Gastrocnemius medialis (tissue), 4 donors: ENCODE results near the gene PLXDC2. TPM values are rescaled to one million over a fixed set of nuclear protein-coding genes. Genes with fewer than 3 reads are reported as not detected.
"Not testable (repeated sequence)": the region's sequence is repeated elsewhere in the genome, so short reads cannot be mapped to it uniquely, and the experiment has no call there.

Experiments
- ATAC-seq, 2 donors: fragments of 150-250 bp; one replicate each; pipeline ENCODE4 v1.9.1; 2016
- DNase-seq, 2 donors: peaks; one replicate each; pipeline ENCODE4 v3.0.0-alpha.2; 2019
- H3K27ac ChIP-seq, 4 donors: fragments of 200-600 bp; sonication (generic); 1 replicate in 1 of 4; 2 replicates in 3 of 4; pipeline ENCODE4 v1.5.1; 2016 to 2018; ENCODE audit warnings: mild to moderate bottlenecking in 2 of 4, moderate library complexity in 1 of 4
- H3K27me3 ChIP-seq, 3 donors: fragments of 200-600 bp; sonication (generic) in 2 of 3; 1 replicate in 1 of 3; 2 replicates in 2 of 3; pipeline versions ENCODE4 v1.5.1 to v1.6.0; 2016 to 2019; ENCODE audit warnings: mild to moderate bottlenecking in 1 of 3, moderate library complexity in 1 of 3
- H3K36me3 ChIP-seq, 2 donors: fragments of 200-600 bp; sonication (generic) in 1 of 2; one replicate each; pipeline ENCODE4 v1.5.1; 2017 to 2018
- H3K4me1 ChIP-seq, 2 donors: fragments of 200-600 bp; sonication (generic) in 1 of 2; one replicate each; pipeline ENCODE4 v1.5.1; 2016 to 2017; ENCODE audit warnings: mild to moderate bottlenecking in 2 of 2
- H3K4me3 ChIP-seq, 4 donors: fragments of 200-600 bp; sonication (generic) in 3 of 4; 1 replicate in 1 of 4; 2 replicates in 3 of 4; pipeline ENCODE4 v1.5.1; 2016 to 2019; ENCODE audit warnings: mild to moderate bottlenecking in 2 of 4
- H3K9me3 ChIP-seq, 3 donors: fragments of 200-600 bp; sonication (generic) in 2 of 3; 1 replicate in 1 of 3; 2 replicates in 2 of 3; pipeline ENCODE4 v1.5.1; 2016 to 2019
- POLR2A ChIP-seq, 2 donors: fragments of 450-650 bp; IDR thresholded peaks; one replicate each; pipeline ENCODE4 v1.6.1; 2017; ENCODE audit warnings: antibody characterized with exemption in 2 of 2, mild to moderate bottlenecking in 2 of 2, moderate library complexity in 2 of 2
- in situ Hi-C, 4 donors: fragments of 200-750 bp; cut with MboI; loops; one replicate each; pipeline versions ENCODE4 v1.15.0 to v1.8.0; 2017; ENCODE audit warnings: low sequenced_read_pairs in 4 of 4
- intact Hi-C: fragments of 100-400 bp; cut with DNase I; formaldehyde crosslinking; loops from one replicate; pipeline ENCODE4 v1.15.1; 2023; ENCODE audit warnings: low total_unique reads
- total RNA-seq, 4 donors: library from RNA; depleted of rRNA; stranded (reverse); fragments of >200 nt; gene quantifications; one replicate each; pipeline versions ENCODE4 v1.1.0 to v1.2.3, GENCODE V29; 2016
- TF ChIP-seq, protein P1 (sequence below), 5 experiments: fragments of 450-650 bp in 3 of 5; fragments of 200-600 bp in 2 of 5; sonication (generic) in 2 of 5; IDR thresholded peaks in 4 of 5; conservative IDR thresholded peaks in 1 of 5; 1 replicate in 4 of 5; 2 replicates in 1 of 5; pipeline ENCODE4 v1.5.1; 2016 to 2019; ENCODE audit warnings: antibody characterized with exemption in 5 of 5, mild to moderate bottlenecking in 3 of 5, moderate library complexity in 3 of 5

The PLXDC2 gene
- total RNA-seq, 4 donors from 2014 or later = 13.9 to 19.6 (median 15.0) TPM

- Histone ChIP-seq H3K27me3 (no peaks in the 10 kb centered on the region), H3K4me1 (peaks cover 0 to 7% of the 10 kb centered on the region in 2 donors), H3K9me3 (no peaks in the 10 kb centered on the region), H3K36me3 (no peaks in the 10 kb centered on the region), H3K27ac (no peak overlapping the region), H3K4me3 (no peak overlapping the region)
- ATAC-seq (no peak), DNase-seq (no peak)
- TF ChIP-seq, protein P1, sequence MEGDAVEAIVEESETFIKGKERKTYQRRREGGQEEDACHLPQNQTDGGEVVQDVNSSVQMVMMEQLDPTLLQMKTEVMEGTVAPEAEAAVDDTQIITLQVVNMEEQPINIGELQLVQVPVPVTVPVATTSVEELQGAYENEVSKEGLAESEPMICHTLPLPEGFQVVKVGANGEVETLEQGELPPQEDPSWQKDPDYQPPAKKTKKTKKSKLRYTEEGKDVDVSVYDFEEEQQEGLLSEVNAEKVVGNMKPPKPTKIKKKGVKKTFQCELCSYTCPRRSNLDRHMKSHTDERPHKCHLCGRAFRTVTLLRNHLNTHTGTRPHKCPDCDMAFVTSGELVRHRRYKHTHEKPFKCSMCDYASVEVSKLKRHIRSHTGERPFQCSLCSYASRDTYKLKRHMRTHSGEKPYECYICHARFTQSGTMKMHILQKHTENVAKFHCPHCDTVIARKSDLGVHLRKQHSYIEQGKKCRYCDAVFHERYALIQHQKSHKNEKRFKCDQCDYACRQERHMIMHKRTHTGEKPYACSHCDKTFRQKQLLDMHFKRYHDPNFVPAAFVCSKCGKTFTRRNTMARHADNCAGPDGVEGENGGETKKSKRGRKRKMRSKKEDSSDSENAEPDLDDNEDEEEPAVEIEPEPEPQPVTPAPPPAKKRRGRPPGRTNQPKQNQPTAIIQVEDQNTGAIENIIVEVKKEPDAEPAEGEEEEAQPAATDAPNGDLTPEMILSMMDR (IDR thresholded peaks at IDR 0.05 in 4 of 5, conservative IDR thresholded peaks at IDR 0.05 in 1 of 5) = no peak
- TF ChIP-seq POLR2A (IDR thresholded peaks at IDR 0.05) = no peak
- intact Hi-C loops = no loop called here
- in situ Hi-C loops = no loop called here
Measured at GRCh38 chr10:19993714-19994315, 177.6 kb downstream of the PLXDC2 start.

- in situ Hi-C loops (no loop called here), intact Hi-C loops (no loop called here)
- peak overlapping the region in 2 of 4 donors; percentile 15 to 22 for H3K27ac ChIP-seq
- ATAC-seq = no peak
- no peaks in the 10 kb centered on the region for H3K27me3 ChIP-seq
- peaks cover 0 to 19% of the 10 kb centered on the region in 2 donors for H3K4me1 ChIP-seq
- no peaks in the 10 kb centered on the region for H3K36me3 ChIP-seq
- no peak overlapping the region for H3K4me3 ChIP-seq
- TF ChIP-seq, protein P1 (IDR thresholded peaks at IDR 0.05 in 4 of 5, conservative IDR thresholded peaks at IDR 0.05 in 1 of 5) = no peak
- no peak for TF ChIP-seq POLR2A (IDR thresholded peaks at IDR 0.05)
- no peak for DNase-seq
- H3K9me3 ChIP-seq = no peaks in the 10 kb centered on the region
Measured at GRCh38 chr10:19998482-19998881, 182.2 kb downstream of the PLXDC2 start.

GRCh38 chr10:19999431-19999830 is 183.2 kb downstream of the PLXDC2 start:
- Histone ChIP-seq H3K27me3 (no peaks in the 10 kb centered on the region), H3K9me3 (no peaks in the 10 kb centered on the region), H3K4me3 (no peak overlapping the region), H3K27ac (peak overlapping the region in 1 of 4 donors; percentile 15), H3K4me1 (peaks cover 7 to 26% of the 10 kb centered on the region in 2 donors), H3K36me3 (no peaks in the 10 kb centered on the region)
- ATAC-seq = no peak
- in situ Hi-C loops (no loop called here), intact Hi-C loops (no loop called here)
- no peak for DNase-seq
- TF ChIP-seq POLR2A (IDR thresholded peaks at IDR 0.05) = no peak
- TF ChIP-seq, protein P1 (IDR thresholded peaks at IDR 0.05 in 4 of 5, conservative IDR thresholded peaks at IDR 0.05 in 1 of 5) = no peak

DNA sequence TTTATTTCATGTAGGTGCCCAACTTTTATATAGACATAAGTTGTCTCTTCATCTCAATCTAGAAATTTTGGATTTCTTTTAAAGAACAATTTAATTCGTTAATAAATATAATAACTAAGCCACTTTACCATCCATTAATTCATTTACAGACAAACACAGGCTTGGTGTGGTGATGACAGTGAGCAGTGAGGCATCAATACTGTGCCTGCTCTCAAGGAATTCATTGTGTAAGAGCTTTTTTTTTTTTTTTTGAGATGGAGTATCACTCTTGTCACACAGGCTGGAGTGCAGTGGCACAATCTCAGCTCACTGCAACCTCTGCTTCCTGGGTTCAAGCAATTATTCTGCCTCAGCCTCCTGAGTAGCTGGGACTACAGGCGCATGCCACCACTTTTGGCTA is 185.8 kb downstream of the PLXDC2 start:
- Histone ChIP-seq H3K4me1 (peaks cover 9 to 27% of the 10 kb centered on the region in 2 donors), H3K27ac (peak overlapping the region; percentile 44 to 72 (median 62))
- intact Hi-C loops = loop anchor here (2.0 kb wide), 1 partner anchor 183 kb away; no protein-coding TSS in a partner anchor
- ATAC-seq, H3K9me3 ChIP-seq, in situ Hi-C loops, H3K27me3 ChIP-seq, H3K36me3 ChIP-seq, DNase-seq, H3K4me3 ChIP-seq: not testable (repeated sequence)

GRCh38 chr10:20002657-20003056 is 186.4 kb downstream of the PLXDC2 start:
- Histone ChIP-seq H3K36me3 (no peaks in the 10 kb centered on the region), H3K27me3 (no peaks in the 10 kb centered on the region), H3K4me3 (no peak overlapping the region), H3K9me3 (no peaks in the 10 kb centered on the region), H3K27ac (peak overlapping the region; percentile 44 to 72 (median 62)), H3K4me1 (peaks cover 9 to 31% of the 10 kb centered on the region in 2 donors)
- TF ChIP-seq POLR2A (IDR thresholded peaks at IDR 0.05) = no peak
- TF ChIP-seq, protein P1 (IDR thresholded peaks at IDR 0.05 in 4 of 5, conservative IDR thresholded peaks at IDR 0.05 in 1 of 5) = no peak
- DNase-seq (no peak), ATAC-seq (peak; percentile 18 to 53)
- in situ Hi-C loops (no loop called here), intact Hi-C loops (loop anchor here (2.0 kb wide), 1 partner anchor 184 kb away; no protein-coding TSS in a partner anchor)
